ENCODE data around the gene PDCD1.

GRCh38 chr2:241816431-241817121, 42.1 kb downstream of the PDCD1 start:
- TF ChIP-seq CTCF (IDR thresholded peaks at IDR 0.05) = no peak
- TF ChIP-seq ZFX (IDR thresholded peaks at IDR 0.05; ENCODE audit: borderline replicate concordance) = no peak
